Ureter (tissue), 1 donor: ENCODE measurements around the gene KRTAP5-4. TPM values are rescaled to one million over a fixed set of nuclear protein-coding genes. Genes with fewer than 3 reads are reported as not detected.
"Not testable (repeated sequence)": the region's sequence is repeated elsewhere in the genome, so short reads cannot be mapped to it uniquely, and the experiment has no call there.

Experiments
- DNase-seq: peaks from one replicate; pipeline ENCODE4 v3.0.0-alpha.2; 2020; ENCODE audit warnings: low spot score
- total RNA-seq: library from RNA; stranded (reverse); gene quantifications from one replicate; pipeline ENCODE4 v1.2.4, GENCODE V29; 2023
- donor health status: DM: yes; HTN: yes; CAD: no.

The KRTAP5-4 gene
- total RNA-seq, 1 donor from 2014 or later: not detected

DNA sequence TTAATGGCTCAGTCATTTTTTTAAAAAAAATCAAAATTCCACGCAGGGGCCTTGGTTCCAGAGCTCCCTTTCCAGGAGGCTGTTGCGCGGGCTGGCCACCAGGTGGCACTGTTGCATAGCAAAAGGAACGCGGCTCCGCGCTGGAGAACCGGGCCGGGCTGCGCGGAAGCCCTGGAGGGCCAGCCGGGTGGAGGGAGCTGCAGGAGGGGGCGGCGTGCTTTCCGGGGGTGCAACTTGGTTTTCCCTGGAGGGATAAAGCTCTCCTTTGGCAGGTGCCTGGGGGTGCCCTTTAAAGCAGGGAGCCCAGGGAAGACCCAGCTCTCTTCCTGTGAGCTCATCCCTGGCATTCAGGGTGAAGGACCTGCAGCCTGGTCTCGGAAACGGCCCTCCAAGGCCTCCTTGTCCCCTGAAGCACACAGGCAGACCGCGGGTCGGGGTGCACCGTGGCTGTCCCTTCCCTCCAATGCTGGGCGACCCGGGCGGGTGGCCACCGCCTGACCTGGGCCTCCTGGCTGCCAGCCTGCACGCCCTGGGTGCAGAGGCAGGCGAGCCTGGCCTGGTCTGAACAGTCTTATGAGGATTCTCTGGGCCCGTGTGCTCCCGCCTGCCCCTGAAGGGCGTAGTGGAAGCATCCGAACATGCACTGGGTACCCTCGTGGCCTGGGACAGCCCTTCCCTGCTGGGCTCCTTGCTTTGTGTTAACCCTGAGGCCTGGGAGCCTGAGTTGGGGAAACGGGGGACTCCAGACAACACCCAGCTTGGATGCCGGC lies 31.0 kb upstream of the KRTAP5-4 start:
- DNase-seq: peak; percentile 77

GRCh38 chr11:1652442-1652770 lies 30.5 kb upstream of the KRTAP5-4 start:
- no peak for DNase-seq

- DNase-seq: no peak
Observed at GRCh38 chr11:1652026-1652425, 30.1 kb upstream of the KRTAP5-4 start.

- DNase-seq: no peak
Observed at GRCh38 chr11:1651411-1651980, 29.6 kb upstream of the KRTAP5-4 start.

GRCh38 chr11:1650918-1651262 lies 29.0 kb upstream of the KRTAP5-4 start:
- no peak for DNase-seq

- DNase-seq: no peak
Observed at GRCh38 chr11:1650034-1650917, 28.3 kb upstream of the KRTAP5-4 start.

DNA sequence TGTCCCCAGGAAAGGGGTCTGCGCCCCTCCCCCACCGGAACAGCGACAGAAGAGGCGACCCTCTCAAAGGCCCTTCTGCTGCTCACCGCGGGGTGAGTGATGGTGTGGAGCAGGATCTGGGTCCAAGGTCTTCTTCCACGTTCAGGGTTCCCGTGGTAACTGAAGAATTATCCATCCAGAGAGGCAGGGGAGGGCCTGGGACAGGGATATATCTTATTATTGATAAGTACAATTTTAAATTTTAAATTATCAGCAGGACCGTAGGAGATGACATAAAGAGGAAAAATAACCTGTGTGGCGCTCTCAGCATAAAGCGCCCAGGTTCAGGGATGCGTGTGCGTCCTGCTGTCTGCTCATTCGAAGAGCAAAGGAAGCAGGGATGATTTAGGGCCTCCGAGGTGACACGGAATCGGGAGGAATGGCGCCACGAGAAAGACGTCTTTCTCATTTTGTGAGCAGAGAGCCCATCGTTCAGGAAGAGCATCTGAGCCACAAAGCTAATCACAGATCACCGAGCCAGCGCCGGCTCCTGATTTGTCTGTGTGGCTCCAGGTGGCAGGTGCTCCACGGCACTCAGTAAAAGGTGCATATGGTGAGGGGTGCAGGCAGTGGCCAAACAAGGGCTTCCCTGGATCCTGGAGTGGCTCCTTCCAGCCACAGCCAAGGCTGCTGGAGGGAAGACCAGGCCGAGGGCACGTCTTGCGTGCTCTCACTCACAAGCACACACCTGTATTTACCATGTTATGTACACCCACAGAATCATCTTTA lies 26.9 kb upstream of the KRTAP5-4 start:
- no peak for DNase-seq

DNA sequence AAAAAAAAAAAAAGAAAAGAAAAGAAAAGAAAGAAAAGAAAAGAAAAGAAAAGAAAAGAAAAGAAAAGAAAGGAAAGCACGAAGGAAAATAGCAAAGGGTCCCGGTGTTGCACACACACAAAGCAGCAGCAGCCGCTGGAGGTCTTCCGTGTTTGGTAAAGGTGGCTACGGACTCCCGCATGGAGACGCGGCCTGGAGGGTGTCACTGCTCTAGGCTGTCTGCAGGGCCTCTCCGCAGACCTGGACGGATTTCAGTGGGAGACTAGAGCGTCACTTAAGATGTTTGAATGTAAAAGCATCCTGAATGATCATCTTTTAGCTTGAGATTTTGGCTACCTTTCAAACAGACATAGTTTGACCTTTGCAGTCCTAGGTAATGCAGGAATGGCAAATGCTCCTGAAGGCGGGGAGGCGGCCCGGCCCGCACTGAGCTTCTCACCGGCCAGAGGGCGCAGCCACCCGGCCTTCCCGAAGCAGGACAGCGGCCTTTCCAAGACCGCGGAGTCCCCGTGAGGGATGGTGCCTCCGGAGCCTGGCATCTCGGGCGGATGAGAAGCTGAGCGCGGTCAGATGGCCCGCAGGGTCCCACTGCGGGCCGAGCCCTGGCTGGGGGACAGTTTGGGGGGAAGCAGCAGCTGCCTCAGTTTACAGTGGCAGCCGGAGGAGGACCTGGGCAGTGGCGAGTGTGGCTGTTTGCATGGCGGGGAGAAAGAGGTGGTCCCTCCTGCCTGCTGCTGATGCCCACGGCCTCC lies 26.1 kb upstream of the KRTAP5-4 start:
- DNase-seq: no peak

- DNase-seq: not testable (repeated sequence)
Observed at GRCh38 chr11:1646540-1646939, 24.6 kb upstream of the KRTAP5-4 start.

GRCh38 chr11:1645357-1645821 lies 23.5 kb upstream of the KRTAP5-4 start:
- DNase-seq: no peak

- DNase-seq: no peak
Observed at GRCh38 chr11:1644601-1645356, 22.8 kb upstream of the KRTAP5-4 start.

- no peak for DNase-seq
Observed at GRCh38 chr11:1643146-1643690, 21.3 kb upstream of the KRTAP5-4 start.

DNA sequence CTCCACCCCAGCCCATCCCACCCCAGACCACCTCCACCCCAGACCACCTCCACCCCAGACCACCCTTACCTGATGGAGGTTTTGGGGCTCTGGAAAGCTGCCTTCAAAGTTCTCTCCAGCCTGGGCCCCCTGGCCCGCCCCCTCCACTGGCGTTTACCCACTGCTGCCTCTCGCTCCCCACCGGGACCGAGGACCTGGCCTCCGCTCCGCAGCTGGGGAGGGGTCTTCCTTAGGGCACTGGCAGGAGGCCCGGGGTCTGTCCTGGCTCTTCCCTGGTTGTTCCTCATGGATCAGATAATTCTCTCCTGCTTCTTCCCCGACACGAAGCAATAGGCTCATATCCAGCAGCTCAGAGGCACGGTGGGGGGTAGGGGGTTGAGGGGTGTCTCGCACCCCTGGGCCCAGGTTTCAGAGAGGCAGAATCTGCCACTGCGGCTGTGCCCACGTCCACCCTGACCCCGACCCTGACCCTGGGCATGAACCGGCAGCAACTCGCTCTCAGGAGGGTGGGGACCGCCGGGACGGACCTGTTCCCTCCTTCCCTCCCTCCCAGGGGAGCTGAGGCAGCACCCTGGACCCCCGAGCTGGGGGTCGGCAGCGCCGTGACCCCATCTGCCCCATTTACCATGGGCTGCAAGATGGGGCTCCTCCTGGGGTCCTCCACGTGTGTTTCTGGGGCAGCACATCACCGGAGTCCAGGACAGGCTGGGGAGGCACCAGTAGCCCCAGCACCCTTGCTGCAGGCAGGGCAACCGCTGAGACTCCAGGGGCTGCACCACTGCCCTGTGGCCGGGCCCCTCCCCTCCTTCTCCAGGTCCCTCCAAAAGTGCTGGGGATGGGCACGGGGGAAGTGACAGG lies 20.6 kb upstream of the KRTAP5-4 start:
- DNase-seq: no peak

- DNase-seq: no peak
Observed at GRCh38 chr11:1641096-1641495, 19.2 kb upstream of the KRTAP5-4 start.

DNA sequence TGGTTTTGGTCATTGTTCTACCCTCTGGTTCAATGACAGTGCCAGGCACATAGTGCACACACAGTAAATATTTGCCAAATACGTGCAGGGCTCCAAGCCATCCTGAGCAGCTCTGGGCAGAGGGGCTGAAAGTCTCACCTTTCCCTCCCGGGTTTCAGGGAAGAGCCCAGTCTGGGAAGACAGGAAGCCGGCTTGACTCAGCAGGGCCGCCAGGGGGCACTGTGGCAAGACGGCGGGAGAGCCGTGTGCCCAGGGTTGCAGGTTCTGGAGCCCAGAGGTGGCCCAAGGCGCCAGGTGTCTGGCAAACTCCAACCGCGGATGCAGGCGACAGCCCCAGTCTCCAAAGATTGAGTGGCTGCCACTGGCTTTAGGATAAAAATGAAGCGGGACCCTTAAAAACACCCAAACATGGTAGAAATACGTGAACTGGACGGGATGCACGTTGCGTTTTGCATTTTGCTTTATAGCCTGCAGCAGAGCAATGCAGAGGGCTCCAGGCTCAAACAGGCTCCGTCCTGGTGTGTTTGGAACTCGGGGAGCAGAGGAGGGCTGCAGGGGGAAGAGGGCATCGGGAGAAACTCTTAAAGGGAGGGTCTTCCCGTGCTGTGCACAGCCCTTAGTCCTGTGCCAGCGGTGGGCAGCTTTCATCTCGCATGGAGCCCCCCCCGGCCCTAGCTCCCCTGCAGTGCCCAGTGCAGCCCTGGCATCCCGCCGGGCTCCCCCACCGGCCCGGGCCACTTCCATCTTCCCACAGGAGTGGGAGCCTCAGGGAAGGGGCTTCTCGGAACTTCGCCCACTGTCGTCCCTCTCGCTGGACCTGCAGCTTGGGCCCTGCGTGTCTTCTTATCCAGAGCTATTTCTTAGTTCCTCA lies 18.4 kb upstream of the KRTAP5-4 start:
- no peak for DNase-seq

DNA sequence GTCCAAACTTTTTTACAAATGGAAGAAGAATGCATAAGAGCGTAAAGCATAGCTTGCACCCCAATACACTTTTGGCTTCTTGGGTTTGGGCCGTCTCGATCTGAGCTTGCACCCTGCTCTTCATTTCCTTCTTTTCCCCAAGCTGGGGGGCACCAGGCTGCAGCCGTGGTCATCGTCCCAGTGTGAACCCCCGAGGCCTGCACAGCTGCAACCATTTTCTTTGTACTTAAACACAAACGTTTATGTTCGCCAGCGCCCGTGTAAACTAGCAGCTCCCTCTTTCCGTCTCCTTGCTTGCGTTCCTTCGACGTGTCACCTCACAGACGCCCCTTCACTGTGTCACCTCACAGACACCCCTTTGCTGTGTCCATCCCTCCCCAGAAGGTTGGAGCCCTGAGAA lies 17.7 kb upstream of the KRTAP5-4 start:
- no peak for DNase-seq

- DNase-seq: no peak
Observed at GRCh38 chr11:1639102-1639620, 17.2 kb upstream of the KRTAP5-4 start.

GRCh38 chr11:1638344-1638743 lies 16.4 kb upstream of the KRTAP5-4 start:
- DNase-seq: no peak
